Skeletal muscle cell (primary cell): ENCODE results near the gene IMMP2L.

Source experiments
- DNase-seq: peaks from one replicate; pipeline ENCODE4 v3.0.0-alpha.2; 2010; ENCODE audit warnings: low read depth
- H3K4me3 ChIP-seq: 2 replicates; pipeline ENCODE4 v1.5.1; 2011; ENCODE audit warnings: low read depth, mild to moderate bottlenecking, control low read depth, low read length, moderate library complexity

IMMP2L gene

GRCh38 chr7:111101856-111102646, 460.2 kb downstream of the IMMP2L start:
- DNase-seq: no peak
- H3K4me3 ChIP-seq: no peak overlapping the region

GRCh38 chr7:111098926-111099250, 463.4 kb downstream of the IMMP2L start:
- H3K4me3 ChIP-seq: no peak overlapping the region
- no peak for DNase-seq

DNA sequence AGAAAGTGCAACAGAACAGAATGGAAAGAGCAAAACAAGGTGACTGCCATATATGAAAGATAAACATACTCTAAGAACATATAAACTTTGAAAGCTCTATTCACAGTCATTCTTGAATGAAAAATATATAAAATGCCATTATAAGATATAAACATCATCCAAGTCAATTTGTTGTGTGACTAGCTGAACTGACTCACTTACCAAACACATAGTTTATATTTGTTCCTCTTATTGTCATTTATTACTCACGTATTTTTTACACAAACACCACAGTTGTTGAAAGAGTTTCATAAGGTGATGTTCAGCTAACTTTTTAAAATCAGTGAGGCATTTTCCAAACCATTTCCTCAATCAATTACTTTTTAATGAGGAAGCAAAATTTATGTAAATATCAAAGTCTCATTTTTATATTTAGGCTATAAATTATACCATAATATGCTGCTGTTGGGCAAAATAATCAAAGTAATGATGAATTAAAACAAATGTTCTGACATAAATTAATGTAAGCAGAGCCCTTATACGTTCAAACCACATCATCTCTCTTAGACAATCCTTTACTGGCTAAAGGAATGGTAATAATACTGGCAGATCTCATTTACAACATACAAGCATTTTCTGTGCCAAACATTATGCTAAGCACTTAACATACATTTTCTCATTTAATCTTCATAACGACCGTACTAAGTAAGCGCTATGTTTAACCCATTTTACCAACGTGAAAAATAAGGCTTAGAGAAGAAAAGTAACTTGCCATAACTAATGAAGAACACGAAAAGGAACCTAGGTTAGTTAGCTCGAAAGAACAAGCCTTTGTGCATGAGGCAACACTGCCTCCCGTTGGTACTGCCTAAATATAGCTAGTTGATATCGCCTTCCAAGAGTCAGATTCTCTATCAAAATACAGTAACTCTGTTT, 464.0 kb downstream of the IMMP2L start:
- H3K4me3 ChIP-seq: no peak overlapping the region
- no peak for DNase-seq

- DNase-seq: no peak
- no peak overlapping the region for H3K4me3 ChIP-seq
Measured at GRCh38 chr7:111096997-111097396, 465.3 kb downstream of the IMMP2L start.

DNA sequence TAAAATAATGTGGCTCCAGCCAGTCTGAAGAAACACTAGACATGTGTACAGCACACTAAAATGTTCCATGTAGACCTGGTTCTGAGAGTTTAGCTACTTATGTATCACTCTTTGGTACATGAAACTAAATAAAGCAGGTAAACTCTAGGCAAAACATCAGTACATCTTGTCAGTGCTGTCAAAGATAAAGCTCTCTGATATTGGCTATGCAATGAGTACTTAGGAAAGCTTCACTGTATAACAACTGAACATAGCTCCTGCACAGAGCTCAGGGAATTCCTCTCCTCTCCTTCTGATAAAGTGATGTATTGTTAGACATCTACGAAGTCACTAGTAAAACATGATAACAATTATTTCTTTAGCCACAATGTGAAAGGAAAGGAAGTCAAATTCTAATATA, 467.9 kb downstream of the IMMP2L start:
- no peak overlapping the region for H3K4me3 ChIP-seq
- DNase-seq: no peak

- DNase-seq: no peak
- no peak overlapping the region for H3K4me3 ChIP-seq
Measured at GRCh38 chr7:111093496-111093895, 468.8 kb downstream of the IMMP2L start.

GRCh38 chr7:111092406-111093236, 469.7 kb downstream of the IMMP2L start:
- H3K4me3 ChIP-seq: no peak overlapping the region
- no peak for DNase-seq

DNA sequence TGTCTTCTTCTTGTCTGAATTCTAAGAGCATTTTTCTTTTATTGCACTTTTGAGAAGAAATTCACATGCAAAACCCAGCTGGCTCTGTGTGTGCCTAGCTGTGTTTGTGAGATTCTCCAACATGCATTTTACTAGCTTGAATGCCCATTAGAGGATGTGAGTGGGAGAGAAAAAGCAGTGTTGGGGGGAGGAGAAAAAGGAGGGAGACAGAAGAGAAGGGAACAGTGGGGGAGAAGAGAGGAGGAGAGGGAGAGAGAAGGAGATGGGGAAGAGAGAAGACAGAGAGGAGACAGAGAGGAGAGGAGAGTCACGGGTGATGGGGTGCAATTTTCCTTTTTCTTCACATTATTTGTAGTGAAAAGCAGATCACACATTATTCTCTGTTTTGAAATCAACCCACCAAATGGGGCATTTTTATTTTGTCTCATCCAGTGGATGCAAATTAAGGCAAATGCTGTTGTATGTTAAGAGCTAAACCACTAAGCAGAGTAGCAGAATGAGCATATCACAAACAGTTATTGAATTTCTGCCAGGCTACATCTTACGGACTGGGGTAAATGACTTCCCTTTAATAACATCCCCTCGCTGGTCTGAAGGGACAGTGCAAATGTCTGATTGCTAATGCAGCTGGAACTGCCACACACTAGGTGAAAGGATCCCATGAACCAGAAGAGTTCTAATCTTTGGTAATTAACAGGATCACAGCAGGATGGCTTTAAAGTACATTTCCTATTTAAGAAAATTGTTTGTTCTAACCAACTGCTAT, 470.5 kb downstream of the IMMP2L start:
- DNase-seq: no peak
- peak overlapping the region; percentile 36 for H3K4me3 ChIP-seq

DNA sequence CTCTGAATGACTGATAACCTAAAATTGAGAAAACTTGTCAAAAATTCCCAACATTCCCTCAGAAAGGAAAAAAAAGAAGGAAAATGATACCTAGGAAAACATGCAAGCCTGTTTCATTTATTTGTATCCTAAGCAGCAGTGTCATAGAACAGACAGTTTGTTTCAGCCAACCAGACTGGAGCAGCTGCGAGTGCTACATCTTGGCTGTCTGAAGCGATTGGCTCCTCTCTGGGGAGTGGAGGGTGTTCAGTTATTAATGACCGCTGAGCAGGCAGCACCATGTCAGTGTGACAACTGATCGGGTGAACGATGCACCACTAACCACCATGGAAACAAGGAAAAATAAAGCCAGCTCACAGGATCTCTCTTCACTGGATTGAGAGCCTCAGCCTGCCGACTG, 471.4 kb downstream of the IMMP2L start, which contains the start of gene LRRN3:
LRRN3 (plus strand) TSS at position 282 of the 400 bp plus-strand sequence. CDS start 31,646 bp downstream, outside the sequence.
- peak within 1 kb of the TSS; percentile 36 for H3K4me3 ChIP-seq
- DNase-seq: no peak

GRCh38 chr7:111089822-111090426, 472.4 kb downstream of the IMMP2L start:
- H3K4me3 ChIP-seq: no peak overlapping the region
- no peak for DNase-seq

GRCh38 chr7:111088328-111088727, 474.0 kb downstream of the IMMP2L start:
- no peak for DNase-seq
- no peak overlapping the region for H3K4me3 ChIP-seq

DNA sequence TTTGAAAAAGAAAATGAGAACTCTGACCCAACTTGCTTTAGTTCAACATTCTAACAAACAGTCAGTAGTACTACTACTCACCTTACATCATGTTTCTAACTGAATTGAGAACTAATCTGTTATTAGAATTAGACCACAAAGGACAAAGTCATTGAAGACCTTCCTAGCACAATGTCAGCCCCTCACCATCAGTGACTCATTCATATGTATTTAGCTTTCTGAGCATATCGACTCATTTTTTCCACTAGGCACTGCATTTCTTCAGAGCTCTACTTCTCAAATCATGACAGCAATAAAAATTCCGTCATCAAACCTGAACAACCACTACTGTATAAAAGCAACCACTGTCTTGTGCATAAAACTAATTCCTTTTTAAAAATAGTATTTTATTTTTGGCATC, 475.8 kb downstream of the IMMP2L start:
- no peak for DNase-seq
- no peak overlapping the region for H3K4me3 ChIP-seq

DNA sequence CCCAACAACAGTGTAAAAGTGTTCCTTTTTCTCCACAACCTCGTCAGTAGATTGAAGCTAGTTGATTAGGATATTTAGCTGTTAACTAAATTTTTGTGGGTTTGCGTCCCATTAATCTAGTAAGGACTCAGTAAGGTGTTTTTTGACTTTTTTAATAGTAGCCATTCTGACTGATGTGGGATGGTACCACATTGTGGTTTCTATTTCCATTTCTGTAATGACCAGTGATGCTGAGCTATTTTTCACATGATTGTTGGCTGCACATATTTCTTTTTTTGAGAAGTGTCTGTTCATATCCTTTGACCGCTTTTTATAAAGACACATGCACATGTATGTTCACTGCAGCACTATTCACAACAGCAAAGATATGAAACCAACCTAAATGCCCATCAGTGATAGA, 476.9 kb downstream of the IMMP2L start:
- DNase-seq: no peak
- no peak overlapping the region for H3K4me3 ChIP-seq

GRCh38 chr7:111083413-111083812, 478.9 kb downstream of the IMMP2L start:
- DNase-seq: peak; percentile 26
- H3K4me3 ChIP-seq: no peak overlapping the region

GRCh38 chr7:111082351-111082750, 479.9 kb downstream of the IMMP2L start:
- no peak overlapping the region for H3K4me3 ChIP-seq
- no peak for DNase-seq

DNA sequence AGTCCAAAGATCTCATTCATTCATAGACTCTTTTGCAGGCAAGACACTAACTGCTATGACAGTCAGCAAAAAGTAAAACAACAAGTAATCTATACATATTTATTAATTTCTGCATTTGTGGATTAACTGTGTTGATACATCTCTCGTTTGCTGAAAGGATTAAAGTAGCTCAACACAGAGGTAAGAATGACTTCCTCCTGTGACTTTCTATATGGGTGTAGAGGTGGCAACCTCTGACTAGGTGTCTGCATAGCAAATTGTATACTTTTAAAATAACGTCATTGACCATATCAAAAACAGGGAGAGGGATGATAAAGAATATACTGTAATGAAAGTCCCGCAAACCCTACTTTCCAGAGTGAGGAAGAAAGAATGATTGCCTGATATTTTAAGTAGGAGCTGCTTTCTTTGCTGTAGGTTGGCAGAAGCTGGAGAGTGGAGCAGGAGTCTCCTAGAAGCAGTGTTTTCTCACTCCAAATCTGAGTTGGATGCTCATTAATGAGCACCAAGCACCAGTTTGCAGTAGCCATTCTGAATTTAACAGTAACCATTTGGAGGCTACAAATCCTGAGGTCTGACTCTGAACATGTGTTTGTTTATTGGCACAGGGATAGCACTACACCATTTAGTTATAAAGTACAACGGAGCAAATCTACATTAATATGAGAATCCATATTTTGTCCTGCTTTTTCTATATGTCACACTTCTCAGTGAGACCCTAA, 480.6 kb downstream of the IMMP2L start:
- DNase-seq: no peak
- no peak overlapping the region for H3K4me3 ChIP-seq

DNA sequence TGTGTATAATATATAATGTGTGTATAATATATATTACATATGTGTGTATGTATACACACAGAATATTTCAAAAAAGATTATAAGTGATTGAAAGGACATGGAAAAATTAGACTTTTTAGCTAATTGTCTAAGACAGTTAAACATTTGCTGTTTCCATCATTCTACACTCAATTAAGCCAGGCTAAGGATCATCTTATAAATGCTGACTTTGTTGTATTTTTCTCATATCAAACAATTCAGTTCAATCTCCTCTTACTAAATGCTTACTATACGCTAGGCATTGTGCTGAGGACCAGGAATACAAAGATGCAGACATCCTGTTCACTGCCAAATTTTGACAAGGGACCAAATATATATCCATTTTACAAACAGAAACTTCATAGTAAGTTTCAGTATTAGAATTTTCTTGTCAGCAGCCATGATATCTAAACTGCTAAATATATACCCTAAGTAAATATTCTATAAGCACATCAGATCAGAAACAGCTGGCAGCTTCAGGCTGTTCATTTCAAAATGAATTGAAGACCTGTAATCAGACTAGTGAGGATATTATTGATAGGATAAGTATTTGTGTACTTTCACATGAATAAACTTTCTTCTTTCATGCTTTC, 481.7 kb downstream of the IMMP2L start:
- no peak overlapping the region for H3K4me3 ChIP-seq
- DNase-seq: no peak

DNA sequence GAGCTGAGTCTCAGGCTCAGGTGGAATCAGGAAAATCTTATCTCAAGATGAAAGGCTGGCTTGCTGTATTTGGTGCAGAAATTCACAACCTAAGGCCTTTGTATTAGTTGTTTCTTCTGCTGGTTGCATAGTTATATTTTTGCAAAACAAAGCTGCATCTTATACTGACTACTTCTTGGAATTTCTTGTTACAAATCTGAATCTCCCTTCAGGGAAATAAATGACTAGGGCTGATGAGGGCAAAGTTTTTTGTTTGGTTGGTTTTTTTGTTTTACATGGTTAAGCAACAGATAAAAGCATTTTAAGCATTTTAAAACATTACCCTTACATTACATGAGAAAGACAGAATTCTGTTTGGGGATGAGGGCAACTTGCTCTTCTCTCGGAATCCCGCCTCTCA, 485.3 kb downstream of the IMMP2L start:
- H3K4me3 ChIP-seq: no peak overlapping the region
- no peak for DNase-seq
